ENCODE results near the gene TPD52L1.

TPD52L1 gene

GRCh38 chr6:125175466-125176048 lies 22.0 kb downstream of the TPD52L1 start:
- DNase-seq (ENCODE audit: low spot score), result no peak

GRCh38 chr6:125182237-125183008 lies 28.9 kb downstream of the TPD52L1 start:
- no peak for DNase-seq (ENCODE audit: low spot score)

- DNase-seq (ENCODE audit: low spot score), result no peak
Observed at GRCh38 chr6:125183391-125183790, 29.8 kb downstream of the TPD52L1 start.

- DNase-seq (ENCODE audit: low spot score), result no peak
Observed at GRCh38 chr6:125188037-125188436, 34.5 kb downstream of the TPD52L1 start.

GRCh38 chr6:125188594-125189203 lies 35.1 kb downstream of the TPD52L1 start:
- no peak for DNase-seq (ENCODE audit: low spot score)

GRCh38 chr6:125189494-125189893 lies 35.9 kb downstream of the TPD52L1 start:
- DNase-seq (ENCODE audit: low spot score), result no peak

GRCh38 chr6:125190667-125191066 lies 37.1 kb downstream of the TPD52L1 start:
- no peak for DNase-seq (ENCODE audit: low spot score)

- peak; percentile 81 for DNase-seq (ENCODE audit: low spot score)
Observed at GRCh38 chr6:125191916-125192609, 38.5 kb downstream of the TPD52L1 start.

- DNase-seq (ENCODE audit: low spot score), result no peak
Observed at GRCh38 chr6:125192610-125192930, 39.0 kb downstream of the TPD52L1 start.

GRCh38 chr6:125193208-125193607 lies 39.6 kb downstream of the TPD52L1 start:
- no peak for DNase-seq (ENCODE audit: low spot score)

GRCh38 chr6:125194941-125195340 lies 41.4 kb downstream of the TPD52L1 start:
- DNase-seq (ENCODE audit: low spot score), result no peak

GRCh38 chr6:125195526-125195925 lies 42.0 kb downstream of the TPD52L1 start:
- no peak for DNase-seq (ENCODE audit: low spot score)

GRCh38 chr6:125196613-125197012 lies 43.0 kb downstream of the TPD52L1 start:
- DNase-seq (ENCODE audit: low spot score), result no peak

GRCh38 chr6:125197795-125198269 lies 44.3 kb downstream of the TPD52L1 start:
- DNase-seq (ENCODE audit: low spot score), result no peak

- no peak for DNase-seq (ENCODE audit: low spot score)
Observed at GRCh38 chr6:125198398-125198937, 44.9 kb downstream of the TPD52L1 start.

GRCh38 chr6:125200941-125201340 lies 47.4 kb downstream of the TPD52L1 start:
- no peak for DNase-seq (ENCODE audit: low spot score)

GRCh38 chr6:125201961-125202729 lies 48.6 kb downstream of the TPD52L1 start:
- no peak for DNase-seq (ENCODE audit: low spot score)

GRCh38 chr6:125203395-125203794 lies 49.8 kb downstream of the TPD52L1 start:
- DNase-seq (ENCODE audit: low spot score), result no peak

- DNase-seq (ENCODE audit: low spot score), result no peak
Observed at GRCh38 chr6:125205931-125206330, 52.4 kb downstream of the TPD52L1 start.

- no peak for DNase-seq (ENCODE audit: low spot score)
Observed at GRCh38 chr6:125206389-125206788, 52.8 kb downstream of the TPD52L1 start.

- no peak for DNase-seq (ENCODE audit: low spot score)
Observed at GRCh38 chr6:125207956-125208355, 54.4 kb downstream of the TPD52L1 start.
